HAP-1 (cell line): Measurements from ENCODE around the gene CYTIP.

Source experiments
- DNase-seq, 2 experiments: peaks; one replicate each; pipeline ENCODE4 v3.0.0-alpha.2; 2016 to 2020; ENCODE audit warnings: low spot score in 2 of 2
- H3K27me3 ChIP-seq: fragments of 250-450 bp; sonication (Bioruptor Pico); 2 replicates; pipeline ENCODE4 v1.5.1; 2020; ENCODE audit warnings: low read depth, mild to moderate bottlenecking, moderate library complexity
- H3K36me3 ChIP-seq: fragments of 250-450 bp; sonication (Bioruptor Pico); replicated peaks from 2 replicates; pipeline ENCODE4 v1.5.1; 2020; ENCODE audit warnings: mild to moderate bottlenecking
- H3K4me1 ChIP-seq: fragments of 250-450 bp; sonication (Bioruptor Pico); 2 replicates; pipeline ENCODE4 v1.5.1; 2020; ENCODE audit warnings: mild to moderate bottlenecking
- H3K4me3 ChIP-seq: fragments of 250-450 bp; sonication (Bioruptor Pico); 2 replicates; pipeline ENCODE4 v1.5.1; 2020; ENCODE audit warnings: mild to moderate bottlenecking, moderate library complexity
- H3K9me3 ChIP-seq: fragments of 250-450 bp; sonication (Bioruptor Pico); 2 replicates; pipeline ENCODE4 v1.5.1; 2020; ENCODE audit warnings: mild to moderate bottlenecking, moderate library complexity
- in situ Hi-C: fragments of 300-500 bp; cut with MboI; formaldehyde crosslinking; loops from 3 replicates; pipeline ENCODE4 v1.14.3; 2020; ENCODE audit warnings: low sequenced_read_pairs, inconsistent platforms, mixed read lengths

The CYTIP gene

GRCh38 chr2:157443795-157444640 lies at the start of gene CYTIP:
Gene CYTIP (minus strand): TSS chr2:157444089. CDS start chr2:157444020, 69 bp downstream.
- Histone ChIP-seq H3K9me3 (no peaks in the 10 kb centered on the region), H3K4me1 (no peaks in the 10 kb centered on the region), H3K4me3 (no peak within 1 kb of the TSS), H3K36me3 (no peaks in the 10 kb centered on the region), H3K27me3 (no peaks in the 10 kb centered on the region)
- no peak for DNase-seq
- in situ Hi-C loops, result no loop called here

- Histone ChIP-seq H3K36me3 (no peaks in the 10 kb centered on the region), H3K4me1 (no peaks in the 10 kb centered on the region), H3K4me3 (no peak overlapping the region), H3K27me3 (peaks cover 16% of the 10 kb centered on the region), H3K9me3 (no peaks in the 10 kb centered on the region)
- in situ Hi-C loops, result no loop called here
- DNase-seq, result peak; percentile 57 to 75
These were observed 48.4 kb upstream of the CYTIP start for GRCh38 chr2:157492189-157492773.

- DNase-seq, result no peak
- H3K36me3 ChIP-seq, result no peaks in the 10 kb centered on the region
- no peak overlapping the region for H3K4me3 ChIP-seq
- no peaks in the 10 kb centered on the region for H3K9me3 ChIP-seq
- in situ Hi-C loops, result no loop called here
- H3K27me3 ChIP-seq, result peaks cover 16% of the 10 kb centered on the region
- H3K4me1 ChIP-seq, result no peaks in the 10 kb centered on the region
These were observed 46.1 kb upstream of the CYTIP start for GRCh38 chr2:157489983-157490382.

- no peak for DNase-seq
- Histone ChIP-seq H3K27me3 (peaks cover 11% of the 10 kb centered on the region), H3K36me3 (no peaks in the 10 kb centered on the region), H3K9me3 (no peaks in the 10 kb centered on the region), H3K4me3 (no peak overlapping the region), H3K4me1 (no peaks in the 10 kb centered on the region)
- in situ Hi-C loops, result no loop called here
These were observed 45.0 kb upstream of the CYTIP start for GRCh38 chr2:157488877-157489276.

- in situ Hi-C loops, result no loop called here
- no peak overlapping the region for H3K4me3 ChIP-seq
- no peaks in the 10 kb centered on the region for H3K4me1 ChIP-seq
- no peaks in the 10 kb centered on the region for H3K9me3 ChIP-seq
- no peak for DNase-seq
- H3K27me3 ChIP-seq, result peaks cover 11% of the 10 kb centered on the region
- H3K36me3 ChIP-seq, result no peaks in the 10 kb centered on the region
These were observed 43.9 kb upstream of the CYTIP start for GRCh38 chr2:157487747-157488146.

- H3K9me3 ChIP-seq, result no peaks in the 10 kb centered on the region
- no peaks in the 10 kb centered on the region for H3K4me1 ChIP-seq
- in situ Hi-C loops, result no loop called here
- no peak overlapping the region for H3K4me3 ChIP-seq
- DNase-seq, result no peak
- peaks cover 11% of the 10 kb centered on the region for H3K27me3 ChIP-seq
- H3K36me3 ChIP-seq, result no peaks in the 10 kb centered on the region
These were observed 43.4 kb upstream of the CYTIP start for GRCh38 chr2:157487271-157487610.

- DNase-seq, result no peak
These were observed 42.8 kb upstream of the CYTIP start for GRCh38 chr2:157486596-157487270.

GRCh38 chr2:157480182-157480961 lies 36.5 kb upstream of the CYTIP start:
- no peaks in the 10 kb centered on the region; the same call in 1 of the 2 replicates for H3K9me3 ChIP-seq
- H3K27me3 ChIP-seq, result no peaks in the 10 kb centered on the region; the same call in 1 of the 2 replicates
- in situ Hi-C loops, result no loop called here
- H3K4me1 ChIP-seq, result no peaks in the 10 kb centered on the region
- no peak overlapping the region for H3K4me3 ChIP-seq
- no peaks in the 10 kb centered on the region for H3K36me3 ChIP-seq
- no peak for DNase-seq

More at GRCh38 chr2:157486596-157487270, 42.8 kb upstream of the CYTIP start:
- H3K4me1 ChIP-seq, result no peaks in the 10 kb centered on the region
- peaks cover 8% of the 10 kb centered on the region for H3K27me3 ChIP-seq
- H3K9me3 ChIP-seq, result no peaks in the 10 kb centered on the region; the same call in 1 of the 2 replicates
- H3K36me3 ChIP-seq, result no peaks in the 10 kb centered on the region
- in situ Hi-C loops, result no loop called here
- no peak overlapping the region for H3K4me3 ChIP-seq

- no peaks in the 10 kb centered on the region; the same call in 1 of the 2 replicates for H3K9me3 ChIP-seq
- H3K27me3 ChIP-seq, result no peaks in the 10 kb centered on the region; the same call in 1 of the 2 replicates
- H3K4me3 ChIP-seq, result no peak overlapping the region
- H3K4me1 ChIP-seq, result no peaks in the 10 kb centered on the region
- in situ Hi-C loops, result no loop called here
- DNase-seq, result no peak
- H3K36me3 ChIP-seq, result no peaks in the 10 kb centered on the region
These were observed 35.5 kb upstream of the CYTIP start for GRCh38 chr2:157479081-157480027.

- H3K27me3 ChIP-seq, result no peaks in the 10 kb centered on the region; the same call in 1 of the 2 replicates
- H3K4me3 ChIP-seq, result no peak overlapping the region
- H3K9me3 ChIP-seq, result no peaks in the 10 kb centered on the region; the same call in 1 of the 2 replicates
- no peaks in the 10 kb centered on the region for H3K4me1 ChIP-seq
- no peaks in the 10 kb centered on the region for H3K36me3 ChIP-seq
- in situ Hi-C loops, result no loop called here
- DNase-seq, result no peak
These were observed 34.0 kb upstream of the CYTIP start for GRCh38 chr2:157477919-157478318.

- no peak for DNase-seq
- H3K4me1 ChIP-seq, result no peaks in the 10 kb centered on the region
- H3K9me3 ChIP-seq, result no peaks in the 10 kb centered on the region; the same call in 1 of the 2 replicates
- no peaks in the 10 kb centered on the region; the same call in 1 of the 2 replicates for H3K27me3 ChIP-seq
- in situ Hi-C loops, result no loop called here
- no peaks in the 10 kb centered on the region for H3K36me3 ChIP-seq
- H3K4me3 ChIP-seq, result no peak overlapping the region
These were observed 33.2 kb upstream of the CYTIP start for GRCh38 chr2:157476953-157477709.
